Hepatocyte (in vitro differentiated cells): ENCODE measurements around the gene ESRRA. TPM values are rescaled to one million over a fixed set of nuclear protein-coding genes. Genes with fewer than 3 reads are reported as not detected.

Experiments
- DNase-seq: peaks from one replicate; pipeline ENCODE4 v3.0.0-alpha.2; 2016; ENCODE audit warnings: low spot score
- H2AFZ ChIP-seq: fragments of 200-600 bp; sonication (generic); 2 replicates; pipeline ENCODE4 v1.6.0; 2016; ENCODE audit warnings: antibody characterized with exemption, mild to moderate bottlenecking
- H3K27ac ChIP-seq: fragments of 200-600 bp; sonication (generic); 2 replicates; pipeline ENCODE4 v1.5.1; 2016; ENCODE audit warnings: mild to moderate bottlenecking
- H3K27me3 ChIP-seq: fragments of 200-600 bp; sonication (generic); 2 replicates; pipeline ENCODE4 v1.6.1; 2016
- H3K36me3 ChIP-seq: fragments of 200-600 bp; sonication (generic); replicated peaks from 2 replicates; pipeline ENCODE4 v1.5.1; 2016; ENCODE audit warnings: low read depth; ENCODE audit not compliant: insufficient read depth
- H3K4me1 ChIP-seq: fragments of 200-600 bp; sonication (generic); 2 replicates; pipeline ENCODE4 v1.5.1; 2016; ENCODE audit warnings: mild to moderate bottlenecking, moderate library complexity; ENCODE audit not compliant: insufficient read depth
- H3K4me2 ChIP-seq: fragments of 200-600 bp; sonication (generic); 2 replicates; pipeline ENCODE4 v1.6.0; 2016
- H3K4me3 ChIP-seq: fragments of 200-600 bp; sonication (generic); 2 replicates; pipeline ENCODE4 v1.5.1; 2016; ENCODE audit warnings: mild to moderate bottlenecking
- H3K79me2 ChIP-seq: fragments of 200-600 bp; sonication (generic); 2 replicates; pipeline ENCODE4 v1.6.0; 2017; ENCODE audit warnings: mild to moderate bottlenecking
- H3K9me2 ChIP-seq: fragments of 200-600 bp; sonication (generic); replicated peaks from 2 replicates; pipeline ENCODE4 v1.6.0; 2017; ENCODE audit warnings: mild to moderate bottlenecking; ENCODE audit not compliant: insufficient read depth
- H3K9me3 ChIP-seq: fragments of 200-600 bp; sonication (generic); 2 replicates; pipeline ENCODE4 v1.5.1; 2016; ENCODE audit warnings: low read depth, mild to moderate bottlenecking
- H4K20me1 ChIP-seq: fragments of 200-600 bp; sonication (generic); 2 replicates; pipeline ENCODE4 v1.6.0; 2016; ENCODE audit warnings: mild to moderate bottlenecking; ENCODE audit not compliant: insufficient read depth, poor library complexity, severe bottlenecking
- CTCF ChIP-seq: fragments of 200-600 bp; sonication (generic); IDR thresholded peaks from 2 replicates; pipeline ENCODE4 v1.5.1; 2016; ENCODE audit warnings: antibody characterized with exemption, mild to moderate bottlenecking; ENCODE audit not compliant: poor library complexity
- EZH2 ChIP-seq: fragments of 200-600 bp; sonication (generic); IDR thresholded peaks from 2 replicates; pipeline ENCODE4 v1.6.1; 2016; ENCODE audit warnings: antibody characterized with exemption, mild to moderate bottlenecking, borderline replicate concordance
- EZH2phosphoT487 ChIP-seq: fragments of 200-600 bp; sonication (generic); IDR thresholded peaks from one replicate; pipeline ENCODE4 v1.6.1; 2018; ENCODE audit warnings: antibody characterized with exemption, mild to moderate bottlenecking, low read depth, moderate library complexity; ENCODE audit not compliant: unreplicated experiment, severe bottlenecking
- WGBS: methylation state at CpG from one replicate; pipeline ENCODE4 v1.1.6; 2016; ENCODE audit warnings: low lambda C conversion rate; ENCODE audit errors: missing lambda C conversion rate; 5-methylcytosine and 5-hydroxymethylcytosine counted together
- polyA plus RNA-seq: library from polyadenylated mRNA; unstranded; fragments of >200 nt; fragmentation: Nextera tagmentation; extraction: Ambion mirVana; gene quantifications from 2 replicates; pipeline ENCODE4 v1.2.1, GENCODE V29; 2016
- total RNA-seq: library from RNA; depleted of rRNA; stranded (reverse); fragments of >200 nt; gene quantifications from 2 replicates; pipeline ENCODE4 v1.2.3, GENCODE V29; 2014

Gene ESRRA
- total and polyA plus RNA-seq, 2 experiments from 2014 or later: 57.4 to 62.0 TPM

GRCh38 chr11:64291752-64292459, 13.4 kb upstream of the ESRRA start:
- H3K4me1 ChIP-seq: peaks cover 4% of the 10 kb centered on the region
- peaks cover 72% of the 10 kb centered on the region for H3K27me3 ChIP-seq
- peak overlapping the region; percentile 23 for H3K4me3 ChIP-seq
- no peak overlapping the region for H3K27ac ChIP-seq
- H3K79me2 ChIP-seq: no peaks in the 10 kb centered on the region
- H4K20me1 ChIP-seq: no peaks in the 10 kb centered on the region
- DNase-seq: no peak
- no peaks in the 10 kb centered on the region for H3K36me3 ChIP-seq
- no peaks in the 10 kb centered on the region for H3K9me2 ChIP-seq
- no peaks in the 10 kb centered on the region for H3K9me3 ChIP-seq
- no peak overlapping the region for H2AFZ ChIP-seq
- peak overlapping the region; percentile 89 for H3K4me2 ChIP-seq
- TF ChIP-seq CTCF: no peak
- TF ChIP-seq EZH2phosphoT487: peak; percentile 39
- peak; percentile 36 for TF ChIP-seq EZH2
- 6% methylated on average over 21 of the region's 96 CpGs for WGBS

- peak overlapping the region; percentile 89 for H3K4me2 ChIP-seq
- H3K27me3 ChIP-seq: peaks cover 79% of the 10 kb centered on the region
- H4K20me1 ChIP-seq: no peaks in the 10 kb centered on the region
- no peak overlapping the region for H3K27ac ChIP-seq
- H3K9me3 ChIP-seq: no peaks in the 10 kb centered on the region
- peaks cover 4% of the 10 kb centered on the region for H3K4me1 ChIP-seq
- H3K36me3 ChIP-seq: no peaks in the 10 kb centered on the region
- no peak for DNase-seq
- H2AFZ ChIP-seq: no peak overlapping the region
- H3K79me2 ChIP-seq: no peaks in the 10 kb centered on the region
- no peak for TF ChIP-seq CTCF
- peak; percentile 40 for TF ChIP-seq EZH2phosphoT487
- WGBS: 59% methylated on average over 25 of the region's 42 CpGs
- peak overlapping the region; percentile 23 for H3K4me3 ChIP-seq
- no peaks in the 10 kb centered on the region for H3K9me2 ChIP-seq
Measured at GRCh38 chr11:64292460-64293254, 12.7 kb upstream of the ESRRA start.

GRCh38 chr11:64294774-64295173, 10.6 kb upstream of the ESRRA start:
- H3K4me2 ChIP-seq: no peak overlapping the region
- peaks cover 98% of the 10 kb centered on the region for H3K27me3 ChIP-seq
- peaks cover 13% of the 10 kb centered on the region for H3K4me1 ChIP-seq
- no peaks in the 10 kb centered on the region for H4K20me1 ChIP-seq
- H2AFZ ChIP-seq: no peak overlapping the region
- no peaks in the 10 kb centered on the region for H3K36me3 ChIP-seq
- no peaks in the 10 kb centered on the region for H3K79me2 ChIP-seq
- TF ChIP-seq CTCF: no peak
- no peak for TF ChIP-seq EZH2phosphoT487
- no peak for TF ChIP-seq EZH2
- WGBS: 100% methylated on average over 1 of the region's 3 CpGs
- no peak for DNase-seq
- no peaks in the 10 kb centered on the region for H3K9me2 ChIP-seq
- H3K9me3 ChIP-seq: no peaks in the 10 kb centered on the region
- no peak overlapping the region for H3K27ac ChIP-seq
- no peak overlapping the region for H3K4me3 ChIP-seq
